ENCODE data around the gene AHCYL2. TPM values are rescaled to one million over a fixed set of nuclear protein-coding genes. Genes with fewer than 3 reads are reported as not detected.

AHCYL2 gene
- total RNA-seq, 1 experiment from 2014 or later = 17.0 TPM

DNA sequence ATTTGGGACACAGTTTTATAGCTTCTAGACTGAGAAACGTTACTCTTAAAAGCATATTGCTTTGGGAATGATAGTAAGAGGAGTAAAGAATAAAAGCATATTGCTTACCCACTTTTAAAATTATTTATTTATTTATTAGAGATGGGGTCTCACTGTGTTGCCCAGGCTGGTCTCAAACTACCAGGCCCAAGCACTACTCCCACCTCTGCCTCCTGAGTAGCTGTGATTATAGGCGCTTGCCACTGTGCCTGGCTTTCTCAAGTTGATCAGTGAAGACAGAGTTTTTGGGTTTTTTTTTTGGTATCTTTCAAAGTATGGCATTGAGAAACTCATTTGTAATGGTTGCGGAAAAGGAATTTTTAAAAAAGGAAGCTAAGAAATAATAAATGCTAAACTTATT, 68.0 kb downstream of the AHCYL2 start:
- Histone ChIP-seq H2AFZ (ENCODE audit: low read depth, low read length, poor library complexity, severe bottlenecking) (no peak overlapping the region), H3K9me2 (ENCODE audit: insufficient read depth) (no peaks in the 10 kb centered on the region), H3K9ac (ENCODE audit: low read length) (no peak overlapping the region), H3K79me2 (ENCODE audit: insufficient read depth, low read length) (no peaks in the 10 kb centered on the region), H3K36me3 (ENCODE audit: control insufficient read depth in 1 of 2, insufficient read depth in 2 of 2, low read length in 2 of 2) (no peaks in the 10 kb centered on the region), H3K4me1 (ENCODE audit: control insufficient read depth in 1 of 2, insufficient read depth in 2 of 2, low read length in 2 of 2) (peaks cover 4 to 11% of the 10 kb centered on the region in 2 experiments; a peak in 3 of 4 replicates), H3K27me3 (ENCODE audit: insufficient read depth, low read length) (no peaks in the 10 kb centered on the region), H3K4me2 (ENCODE audit: low read length) (no peak overlapping the region), H3K4me3 (replicated peaks in 1 of 2; ENCODE audit: low read depth in 1 of 2, low read length in 2 of 2) (no peak overlapping the region), H3K9me3 (ENCODE audit: control insufficient read depth in 1 of 2, insufficient read depth in 1 of 2, low read depth in 1 of 2, low read length in 2 of 2) (no peaks in the 10 kb centered on the region), H3K27ac (ENCODE audit: low read depth, low read length) (no peak overlapping the region), H4K20me1 (ENCODE audit: insufficient read depth) (no peaks in the 10 kb centered on the region)
- intact Hi-C loops (cut with micrococcal nuclease) = no loop called here
- POLR2A ChIA-PET = no interaction called here
- ATAC-seq (no peak), DNase-seq (ENCODE audit: low read depth, low spot score) (no peak)
- RAD21 ChIA-PET (ENCODE audit: low non-redundant PET in 1 of 2, low total read pairs in 2 of 2, uncharacterized antibody in 2 of 2, unreplicated experiment in 2 of 2) = no interaction called here
- CTCF ChIA-PET = interaction anchor here (0.9 kb wide), 1 partner anchor 75 kb away, joined by 3 read pairs; no protein-coding TSS in a partner anchor
- TF ChIP-seq ELF1 (IDR thresholded peaks at IDR 0.05; ENCODE audit: borderline replicate concordance, low read depth) = no peak
- TF ChIP-seq, protein P1, sequence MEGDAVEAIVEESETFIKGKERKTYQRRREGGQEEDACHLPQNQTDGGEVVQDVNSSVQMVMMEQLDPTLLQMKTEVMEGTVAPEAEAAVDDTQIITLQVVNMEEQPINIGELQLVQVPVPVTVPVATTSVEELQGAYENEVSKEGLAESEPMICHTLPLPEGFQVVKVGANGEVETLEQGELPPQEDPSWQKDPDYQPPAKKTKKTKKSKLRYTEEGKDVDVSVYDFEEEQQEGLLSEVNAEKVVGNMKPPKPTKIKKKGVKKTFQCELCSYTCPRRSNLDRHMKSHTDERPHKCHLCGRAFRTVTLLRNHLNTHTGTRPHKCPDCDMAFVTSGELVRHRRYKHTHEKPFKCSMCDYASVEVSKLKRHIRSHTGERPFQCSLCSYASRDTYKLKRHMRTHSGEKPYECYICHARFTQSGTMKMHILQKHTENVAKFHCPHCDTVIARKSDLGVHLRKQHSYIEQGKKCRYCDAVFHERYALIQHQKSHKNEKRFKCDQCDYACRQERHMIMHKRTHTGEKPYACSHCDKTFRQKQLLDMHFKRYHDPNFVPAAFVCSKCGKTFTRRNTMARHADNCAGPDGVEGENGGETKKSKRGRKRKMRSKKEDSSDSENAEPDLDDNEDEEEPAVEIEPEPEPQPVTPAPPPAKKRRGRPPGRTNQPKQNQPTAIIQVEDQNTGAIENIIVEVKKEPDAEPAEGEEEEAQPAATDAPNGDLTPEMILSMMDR (IDR thresholded peaks at IDR 0.05 in 2 of 3, conservative IDR thresholded peaks at IDR 0.05 in 1 of 3; ENCODE audit: borderline replicate concordance in 1 of 3, insufficient read depth in 1 of 3, low read depth in 2 of 3, low read length in 2 of 3) = no peak
- no TSS peak for BruUV-seq (replicated peaks)

DNA sequence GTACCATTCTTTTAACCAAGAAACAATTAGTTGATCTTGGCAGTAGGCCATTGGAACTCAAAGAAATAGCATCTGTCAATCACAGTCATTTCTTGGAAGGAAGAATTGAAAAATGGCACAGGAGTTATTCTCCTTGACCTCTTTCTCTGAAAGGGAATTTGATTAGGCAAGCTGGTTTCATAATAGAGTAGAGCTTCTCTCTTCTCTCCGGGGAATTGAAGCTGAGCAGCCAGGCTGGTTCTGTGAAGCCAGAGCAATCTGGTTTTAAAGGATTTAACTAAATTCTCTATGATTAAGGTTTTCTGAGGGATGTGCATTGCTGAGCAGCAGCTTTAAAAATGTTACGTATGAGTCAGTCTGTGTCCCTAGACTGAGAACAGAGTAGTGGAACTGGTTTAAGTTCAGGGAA, 70.2 kb downstream of the AHCYL2 start:
- TF ChIP-seq EGR1 (IDR thresholded peaks at IDR 0.05; ENCODE audit: low read depth) (no peak), SP1 (IDR thresholded peaks at IDR 0.05; ENCODE audit: low read depth) (no peak), RAD21 (IDR thresholded peaks at IDR 0.05; ENCODE audit: low read depth) (no peak), CEBPB (IDR thresholded peaks at IDR 0.05; ENCODE audit: low read depth) (no peak), ZFX (IDR thresholded peaks at IDR 0.05) (no peak), FOSL1 (IDR thresholded peaks at IDR 0.05; ENCODE audit: low read depth) (no peak), SRF (IDR thresholded peaks at IDR 0.05; ENCODE audit: low read depth) (no peak)
- TF ChIP-seq, protein P1 (IDR thresholded peaks at IDR 0.05 in 2 of 3, conservative IDR thresholded peaks at IDR 0.05 in 1 of 3; ENCODE audit: borderline replicate concordance in 1 of 3, insufficient read depth in 1 of 3, low read depth in 2 of 3, low read length in 2 of 3) = no peak
- TF ChIP-seq, protein P2, sequence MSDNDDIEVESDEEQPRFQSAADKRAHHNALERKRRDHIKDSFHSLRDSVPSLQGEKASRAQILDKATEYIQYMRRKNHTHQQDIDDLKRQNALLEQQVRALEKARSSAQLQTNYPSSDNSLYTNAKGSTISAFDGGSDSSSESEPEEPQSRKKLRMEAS (IDR thresholded peaks at IDR 0.05) = no peak
- intact Hi-C loops (cut with micrococcal nuclease) = no loop called here
- POLR2A ChIA-PET = no interaction called here
- no peaks in the 10 kb centered on the region for H3K9me3 ChIP-seq (ENCODE audit: control insufficient read depth in 1 of 2, insufficient read depth in 1 of 2, low read depth in 1 of 2, low read length in 2 of 2)
- no peaks in the 10 kb centered on the region for H3K79me2 ChIP-seq (ENCODE audit: insufficient read depth, low read length)
- no peak for ATAC-seq
- no peaks in the 10 kb centered on the region for H3K9me2 ChIP-seq (ENCODE audit: insufficient read depth)
- no peak for DNase-seq (ENCODE audit: low read depth, low spot score)
- no peak overlapping the region for H2AFZ ChIP-seq (ENCODE audit: low read depth, low read length, poor library complexity, severe bottlenecking)
- H4K20me1 ChIP-seq (ENCODE audit: insufficient read depth) = no peaks in the 10 kb centered on the region
- H3K4me1 ChIP-seq (ENCODE audit: control insufficient read depth in 1 of 2, insufficient read depth in 2 of 2, low read length in 2 of 2) = peaks cover 4 to 11% of the 10 kb centered on the region in 2 experiments; a peak in 3 of 4 replicates
- H3K9ac ChIP-seq (ENCODE audit: low read length) = no peak overlapping the region
- no TSS peak for BruUV-seq (replicated peaks)
- H3K4me3 ChIP-seq (replicated peaks in 1 of 2; ENCODE audit: low read depth in 1 of 2, low read length in 2 of 2) = no peak overlapping the region
- no peaks in the 10 kb centered on the region for H3K36me3 ChIP-seq (ENCODE audit: control insufficient read depth in 1 of 2, insufficient read depth in 2 of 2, low read length in 2 of 2)
- CTCF ChIA-PET = no interaction called here
- RAD21 ChIA-PET (ENCODE audit: low non-redundant PET in 1 of 2, low total read pairs in 2 of 2, uncharacterized antibody in 2 of 2, unreplicated experiment in 2 of 2) = no interaction called here
- no peaks in the 10 kb centered on the region for H3K27me3 ChIP-seq (ENCODE audit: insufficient read depth, low read length)
- no peak overlapping the region for H3K4me2 ChIP-seq (ENCODE audit: low read length)
- H3K27ac ChIP-seq (ENCODE audit: low read depth, low read length) = no peak overlapping the region

All from HCT116 (cell line).